Stimulated activated CD8-positive, alpha-beta memory T cell treated with anti-CD3 and anti-CD28 coated beads, Interleukin-12 subunit alpha, Interleukin-12 subunit beta, amount 100 ng/mL, for 4 hours (primary cell): Measurements from ENCODE around the gene CSNK1D.
A peak's percentile ranks its signal among the peaks of the same experiment; 100 is the strongest.

Source experiments
- DNase-seq: peaks from one replicate; pipeline ENCODE4 v3.0.0-alpha.2; 2020; ENCODE audit warnings: low read depth

Gene CSNK1D

GRCh38 chr17:82295472-82295814, 21.9 kb upstream of the CSNK1D start:
- no peak for DNase-seq

GRCh38 chr17:82294064-82294773, 20.7 kb upstream of the CSNK1D start:
- DNase-seq: no peak

- DNase-seq: peak; percentile 82
Measured at GRCh38 chr17:82292251-82293154, 19.0 kb upstream of the CSNK1D start.

- DNase-seq: no peak
Measured at GRCh38 chr17:82291582-82292250, 18.2 kb upstream of the CSNK1D start.

- no peak for DNase-seq
Measured at GRCh38 chr17:82287868-82288801, 14.6 kb upstream of the CSNK1D start.

- DNase-seq: no peak
Measured at GRCh38 chr17:82287013-82287867, 13.7 kb upstream of the CSNK1D start.

- DNase-seq: no peak
Measured at GRCh38 chr17:82285141-82285540, 11.6 kb upstream of the CSNK1D start.

- peak; percentile 43 for DNase-seq
Measured at GRCh38 chr17:82283208-82283749, 9.8 kb upstream of the CSNK1D start.

GRCh38 chr17:82282239-82283207, 9.0 kb upstream of the CSNK1D start:
- no peak for DNase-seq

- DNase-seq: peak; percentile 43
Measured at GRCh38 chr17:82281502-82282238, 8.2 kb upstream of the CSNK1D start.

GRCh38 chr17:82281076-82281475, 7.6 kb upstream of the CSNK1D start:
- no peak for DNase-seq

- no peak for DNase-seq
Measured at GRCh38 chr17:82280537-82280936, 7.0 kb upstream of the CSNK1D start.

GRCh38 chr17:82278786-82279391, 5.4 kb upstream of the CSNK1D start:
- no peak for DNase-seq

GRCh38 chr17:82278308-82278707, 4.8 kb upstream of the CSNK1D start:
- no peak for DNase-seq

- DNase-seq: no peak
Measured at GRCh38 chr17:82277851-82278250, 4.4 kb upstream of the CSNK1D start.

GRCh38 chr17:82276938-82277337, 3.4 kb upstream of the CSNK1D start:
- DNase-seq: no peak

- DNase-seq: no peak
Measured at GRCh38 chr17:82275326-82275725, 1.8 kb upstream of the CSNK1D start.
